HG03280 (cell line): ENCODE data around the gene BTNL9.
"Not testable (repeated sequence)": the region's sequence is repeated elsewhere in the genome, so short reads cannot be mapped to it uniquely, and the experiment has no call there.

ENCODE experiments used
- ATAC-seq: cut with Tn5 transposase; IDR thresholded peaks from one replicate; pipeline ENCODE4 v1.9.1; 2021; ENCODE audit warnings: mild to moderate bottlenecking, moderate library complexity; ENCODE audit not compliant: unreplicated experiment

The BTNL9 gene

DNA sequence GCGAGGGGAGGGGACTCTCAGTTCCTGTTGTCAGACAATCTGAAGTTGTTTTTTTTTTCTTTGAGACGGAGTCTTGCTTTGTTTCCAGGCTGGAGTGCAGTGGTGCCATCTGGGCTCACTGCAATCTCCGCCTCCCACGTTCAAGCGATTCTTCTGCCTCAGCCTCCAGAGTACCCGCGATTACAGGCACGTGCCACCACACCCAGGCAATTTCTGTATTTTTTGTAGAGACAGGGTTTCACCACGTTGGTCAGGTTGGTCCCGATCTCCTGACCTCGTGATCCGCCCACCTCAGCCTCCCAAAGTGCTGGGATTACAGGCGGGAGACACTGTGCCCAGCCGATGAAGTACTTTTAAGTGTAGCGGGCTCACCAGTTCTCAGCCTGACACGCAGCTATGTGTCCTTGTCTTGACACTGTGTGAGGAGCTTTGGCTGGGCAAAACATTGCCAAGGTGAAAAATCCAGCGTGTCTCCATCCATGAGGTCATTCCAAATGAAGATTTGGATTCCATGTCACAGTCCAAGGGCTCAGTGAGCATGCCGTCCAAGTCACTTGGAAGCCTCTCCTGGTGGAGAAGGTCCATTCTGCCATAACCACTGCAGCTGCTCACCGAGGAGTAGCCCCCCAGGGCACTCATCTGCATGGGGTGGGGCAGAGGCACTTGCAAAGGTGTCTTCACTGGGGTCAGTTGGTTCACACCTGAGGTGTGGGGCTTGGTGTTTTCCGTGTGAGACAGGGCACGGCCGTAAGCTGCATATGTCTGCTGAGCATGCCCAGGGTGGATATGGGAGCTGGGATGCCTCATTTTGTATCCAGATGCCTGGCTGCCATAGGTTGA is 58.9 kb downstream of the BTNL9 start:
- ATAC-seq = no peak

DNA sequence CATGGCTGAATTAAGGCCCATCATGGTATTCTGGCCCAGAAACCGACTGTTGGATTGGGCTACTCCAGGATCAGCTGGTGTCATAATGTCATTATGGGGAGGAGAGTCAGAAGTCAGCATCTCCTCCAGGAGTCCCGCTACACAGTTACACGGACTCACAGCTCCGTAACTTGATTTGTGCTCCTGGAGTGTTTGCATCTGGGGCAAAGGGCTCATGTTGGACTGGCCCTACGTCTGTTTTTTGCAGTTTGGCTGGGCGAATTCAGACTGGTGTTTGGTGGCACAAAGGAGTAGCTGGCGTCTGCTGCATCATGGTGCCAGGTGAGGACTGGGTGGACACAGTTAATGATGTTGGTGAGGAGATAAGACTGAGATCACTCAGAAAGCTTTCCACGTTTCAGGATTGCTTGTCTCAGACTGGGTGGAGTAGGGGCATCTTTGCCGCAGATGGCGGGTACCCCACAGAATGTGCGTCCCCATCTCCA is 59.6 kb downstream of the BTNL9 start:
- ATAC-seq = no peak

DNA sequence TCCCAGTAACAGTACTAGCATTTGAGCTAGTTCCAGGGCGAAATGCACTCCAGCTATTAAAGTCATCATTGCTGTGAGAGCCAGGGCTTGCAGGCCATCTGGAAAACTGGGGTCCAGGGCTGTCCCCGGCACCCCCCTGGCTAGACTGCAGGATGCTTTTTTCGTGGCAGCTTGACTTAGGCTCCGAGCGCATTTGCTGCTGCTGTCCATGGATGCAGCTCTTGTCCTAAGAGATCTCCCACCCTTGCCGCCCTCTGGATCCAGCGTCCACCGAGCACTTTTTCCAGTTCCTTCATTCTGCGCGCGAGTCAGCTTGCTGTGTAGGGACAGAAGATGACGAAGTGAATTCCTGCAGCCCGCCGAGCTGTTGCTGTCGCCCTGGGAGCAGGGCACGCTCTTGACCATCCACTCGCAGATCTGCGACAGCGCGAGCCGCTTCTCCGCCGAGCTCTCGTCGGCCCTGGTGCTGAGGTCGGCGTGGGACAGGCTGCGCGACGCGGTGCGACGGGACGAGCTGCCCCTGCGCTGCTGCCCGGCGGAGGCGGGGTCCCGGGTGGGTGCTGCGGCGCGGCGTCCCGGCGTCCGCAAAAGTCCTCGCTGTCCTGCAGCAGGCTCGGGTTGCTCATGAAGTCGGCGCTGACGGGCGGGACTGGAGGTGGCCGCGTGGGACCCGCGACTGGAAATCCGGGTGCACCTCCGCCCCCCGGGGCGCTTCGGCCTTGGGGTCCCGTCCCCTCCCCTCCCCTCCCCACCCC is 60.2 kb downstream of the BTNL9 start:
- ATAC-seq = no peak

DNA sequence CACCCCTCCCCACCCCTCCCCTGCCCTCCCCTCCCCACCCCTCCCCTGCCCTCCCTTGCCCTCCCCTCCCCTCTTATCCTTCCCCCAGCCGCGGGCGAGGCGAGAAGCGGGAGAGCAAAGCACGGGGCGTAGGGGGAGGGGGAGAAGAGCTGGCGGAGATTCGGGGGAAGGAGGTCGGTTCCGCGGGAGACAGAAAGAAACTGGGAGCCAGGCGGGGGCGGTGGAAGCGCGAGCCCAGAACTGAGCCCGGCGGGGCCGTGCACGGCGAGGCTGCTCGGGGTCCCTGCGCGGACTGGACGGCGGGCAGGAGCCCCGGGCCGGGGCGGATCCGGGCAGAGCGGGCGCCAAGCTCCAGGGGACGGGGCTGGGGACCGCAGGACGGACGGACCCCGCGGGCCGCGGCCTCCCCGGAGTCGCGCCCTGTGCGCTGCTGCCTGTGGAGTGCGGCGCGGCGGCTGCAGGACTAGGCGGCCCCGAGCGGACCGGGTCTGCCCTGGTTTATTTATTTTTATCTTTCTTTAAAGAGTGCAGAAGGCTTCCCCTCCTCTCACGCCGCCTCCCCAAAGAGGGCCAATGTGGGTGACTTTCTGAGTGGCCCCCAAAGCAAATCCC is 61.1 kb downstream of the BTNL9 start:
- not testable (repeated sequence) for ATAC-seq

DNA sequence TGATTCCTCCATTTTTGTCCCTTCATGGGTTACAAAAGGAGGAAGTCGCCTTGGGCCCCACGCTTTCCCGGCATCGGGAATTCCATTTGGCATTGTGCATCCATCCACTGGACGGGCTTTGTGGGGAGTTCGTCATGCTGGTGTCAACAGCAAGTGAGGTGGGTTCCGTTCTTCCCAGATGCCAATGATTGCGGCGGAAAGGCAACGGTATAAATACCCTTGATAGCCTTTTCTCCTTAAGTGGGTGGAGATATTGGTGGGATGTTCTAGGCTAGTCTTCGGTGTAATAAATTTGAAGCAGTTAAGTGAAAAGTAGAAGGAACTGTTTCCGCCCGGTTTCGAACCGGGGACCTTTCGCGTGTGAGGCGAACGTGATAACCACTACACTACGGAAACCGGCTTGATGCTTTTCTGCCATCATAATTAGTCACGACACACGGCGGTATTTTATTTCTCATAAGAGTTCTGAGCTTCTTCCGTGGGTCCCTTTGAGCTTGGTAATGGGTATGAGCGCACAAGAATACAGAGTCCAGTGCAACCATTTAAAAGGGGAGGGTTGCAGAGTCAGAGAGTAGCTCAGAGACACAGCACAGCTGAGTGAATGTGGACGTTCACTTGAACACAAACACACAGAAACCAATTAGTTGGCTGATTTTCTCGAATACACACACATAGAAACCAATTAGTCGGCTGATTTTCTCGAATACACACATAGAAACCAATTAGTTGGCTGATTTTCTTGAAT is 62.0 kb downstream of the BTNL9 start:
- not testable (repeated sequence) for ATAC-seq

DNA sequence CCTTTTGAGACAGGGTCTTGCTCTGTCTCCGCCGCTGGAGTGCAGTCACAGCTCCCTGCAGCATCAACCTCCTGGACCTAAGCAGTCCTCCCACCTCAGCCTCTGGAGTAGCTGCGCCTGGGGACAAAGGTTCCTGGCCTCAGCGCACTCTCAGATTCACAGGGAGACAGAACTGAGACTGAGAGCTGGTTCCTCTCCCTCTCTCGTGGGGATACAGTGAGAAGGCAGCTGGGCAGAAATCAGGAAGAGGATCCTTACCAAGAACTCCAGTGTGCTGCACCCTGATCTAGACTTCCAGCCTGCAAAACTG is 64.1 kb downstream of the BTNL9 start:
- ATAC-seq = not testable (repeated sequence)

DNA sequence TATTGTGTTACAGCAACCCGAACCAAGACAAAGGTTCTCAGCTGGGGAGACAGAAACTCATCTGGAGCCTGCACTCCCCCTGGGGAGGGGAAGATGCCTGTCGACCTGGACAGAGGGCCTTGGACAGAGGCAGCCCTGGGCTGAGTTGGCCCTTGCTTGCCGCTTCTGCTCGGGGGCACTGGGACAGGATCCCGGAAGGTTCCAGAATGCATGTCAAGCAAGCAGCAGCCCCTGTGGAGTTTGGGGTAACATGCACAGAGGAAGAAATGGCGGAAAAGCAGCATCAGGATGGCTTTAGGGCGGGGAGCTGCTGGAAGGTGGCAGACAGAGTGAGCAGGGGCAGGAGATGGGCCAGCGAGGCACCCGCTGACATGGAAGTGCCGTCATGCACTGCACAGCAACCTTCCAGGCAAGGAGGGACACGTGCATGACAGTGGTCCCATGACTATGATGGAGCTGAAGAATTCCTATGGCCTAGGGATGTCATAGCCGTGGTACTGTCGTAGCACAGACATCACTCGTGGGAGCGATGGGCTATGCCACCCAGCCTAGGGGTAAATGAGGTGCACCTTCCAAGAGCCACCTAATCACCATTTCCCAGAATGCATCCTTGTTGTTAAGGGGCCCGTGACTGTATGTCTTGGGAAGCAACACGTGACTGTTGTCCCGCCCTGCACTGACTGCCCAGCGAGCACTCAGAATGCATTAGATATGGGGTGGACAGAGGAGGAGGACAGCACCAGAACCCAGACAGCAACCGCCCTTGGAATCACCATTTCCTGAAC is 64.7 kb downstream of the BTNL9 start:
- not testable (repeated sequence) for ATAC-seq

DNA sequence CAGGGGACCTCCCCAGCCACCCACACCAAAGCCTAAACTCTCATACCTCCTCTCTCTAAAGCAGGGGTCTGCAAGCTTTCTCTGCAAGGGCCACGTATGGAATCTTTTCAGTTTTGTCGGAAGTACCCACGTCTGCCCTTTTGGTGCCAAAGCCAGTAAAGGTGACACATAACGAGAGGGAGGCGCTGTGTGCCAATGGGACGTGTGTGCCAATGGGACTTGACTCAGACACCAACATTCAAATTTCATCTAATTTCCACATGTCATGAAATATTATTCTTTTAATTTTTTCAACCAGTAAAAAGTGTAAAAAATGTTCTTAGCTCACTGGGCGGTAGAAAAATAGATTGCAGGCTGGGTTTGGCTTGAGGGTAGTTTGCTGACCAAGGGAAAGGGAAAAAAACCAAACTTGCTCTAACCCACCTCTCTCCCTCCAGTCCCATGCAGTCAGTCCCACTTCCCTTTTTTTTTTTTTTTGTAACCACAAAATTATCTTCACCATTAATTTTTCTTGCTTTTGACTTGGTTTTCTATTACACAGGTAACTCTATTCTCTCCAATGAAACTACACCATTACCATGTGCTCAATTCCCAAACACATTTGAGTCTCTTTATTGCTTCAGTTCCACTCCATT is 65.4 kb downstream of the BTNL9 start:
- no peak for ATAC-seq

DNA sequence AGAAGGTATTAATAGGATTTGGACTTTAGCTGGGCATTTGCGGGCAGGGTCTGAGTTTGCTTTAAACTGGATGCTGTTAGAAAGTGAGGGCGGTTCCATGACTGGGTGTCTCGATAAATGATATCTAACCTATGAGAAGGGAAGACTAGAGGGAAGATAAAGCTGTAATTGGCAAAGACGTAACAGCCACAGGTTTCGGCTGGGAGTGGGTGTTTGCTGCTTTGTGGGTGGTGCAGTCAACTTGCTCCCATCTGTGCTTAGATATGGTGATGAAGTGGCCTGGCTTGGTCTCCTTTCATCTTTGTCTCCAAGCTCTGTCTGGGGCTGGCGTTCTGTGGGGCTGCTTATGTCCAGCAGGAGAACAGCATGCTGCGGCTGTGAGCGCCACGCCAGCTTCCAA is 67.6 kb downstream of the BTNL9 start:
- ATAC-seq = no peak

DNA sequence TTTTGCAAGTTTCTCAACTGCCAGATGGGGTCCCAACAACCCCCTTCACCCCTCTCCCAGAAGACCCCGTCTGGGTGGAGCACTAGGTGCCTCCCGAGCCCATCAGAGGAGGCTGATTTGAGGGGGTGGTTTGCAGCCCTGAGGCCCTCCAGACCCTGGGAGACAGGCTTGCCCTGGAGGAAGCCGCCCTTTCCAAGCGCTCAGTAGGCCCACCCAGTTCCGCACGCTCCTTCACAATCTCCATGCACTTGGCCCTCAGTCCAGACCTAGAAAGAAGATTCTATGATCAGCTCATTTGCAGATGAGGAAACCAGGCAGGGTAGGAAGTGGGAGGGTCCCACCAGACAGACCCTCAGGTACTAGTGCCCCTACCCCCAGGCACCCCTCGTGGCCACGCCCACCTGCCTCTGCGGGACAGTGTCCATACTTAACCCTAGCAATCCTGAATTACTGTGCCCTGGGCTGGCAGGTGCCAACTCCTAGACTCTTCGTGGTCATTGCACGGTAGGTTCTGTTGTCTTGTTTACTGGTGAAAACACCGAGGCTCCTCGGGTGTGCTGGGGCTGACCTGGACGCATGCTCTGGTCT is 68.6 kb downstream of the BTNL9 start:
- no peak for ATAC-seq

DNA sequence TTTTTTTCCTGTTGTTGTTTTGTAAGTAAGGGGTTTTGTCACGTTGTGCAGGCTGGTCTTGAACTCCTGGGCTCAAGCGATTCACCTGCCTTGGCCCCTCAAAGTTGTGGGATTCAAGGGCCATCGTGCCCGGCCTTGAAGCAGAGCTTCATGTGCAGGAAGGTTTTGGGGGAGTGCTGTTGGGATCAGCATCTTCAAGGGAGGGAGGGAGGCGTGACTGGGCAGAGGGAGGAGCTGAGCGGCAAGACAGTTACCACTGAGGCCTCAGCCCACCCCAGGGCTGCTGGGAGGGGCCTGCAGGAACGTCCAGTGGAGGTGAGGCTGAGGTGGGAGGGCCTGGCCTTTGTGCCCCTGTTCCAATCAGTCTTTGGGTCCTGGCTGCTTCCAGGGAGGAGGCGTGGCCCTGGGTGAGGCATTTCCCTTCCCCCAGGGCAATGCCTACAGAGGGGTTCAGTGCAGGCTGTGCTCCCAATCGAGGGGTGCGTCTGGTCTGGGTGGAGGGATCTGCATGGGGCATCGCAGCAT is 69.5 kb downstream of the BTNL9 start:
- no peak for ATAC-seq

DNA sequence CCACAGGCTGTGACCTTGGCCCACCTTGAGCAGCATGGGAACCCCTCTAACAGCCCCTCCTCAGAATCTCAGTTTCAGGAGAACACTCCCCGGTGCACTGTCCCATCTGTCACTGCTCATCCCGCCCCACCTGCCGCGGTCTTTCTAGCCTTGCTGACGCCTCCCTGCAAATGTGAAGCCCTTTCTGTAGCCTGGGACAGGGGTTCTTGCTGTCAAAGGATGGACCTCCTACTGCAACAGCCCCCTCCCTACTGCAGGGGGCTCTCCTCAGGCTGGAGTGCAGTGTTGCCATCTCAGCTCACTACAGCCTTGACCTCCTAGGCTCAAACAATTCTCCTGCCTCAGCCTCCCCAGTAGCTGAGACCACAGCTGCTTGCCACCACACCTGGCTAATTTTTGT is 70.9 kb downstream of the BTNL9 start:
- ATAC-seq = no peak
